Stomach (tissue), 4 donors: ENCODE data around the gene EGFL8.

Experiments used
- POLR2A ChIP-seq, 4 donors: fragments of 450-650 bp; IDR thresholded peaks; one replicate each; pipeline ENCODE4 v1.6.1; 2016; ENCODE audit warnings: antibody characterized with exemption in 4 of 4, control low read depth in 2 of 4, mild to moderate bottlenecking in 1 of 4, moderate library complexity in 1 of 4
- POLR2AphosphoS5 ChIP-seq, 3 donors: sonication (generic); formaldehyde crosslinking; IDR thresholded peaks; one replicate each; pipeline ENCODE4 v1.6.1; 2016; ENCODE audit warnings: antibody characterized with exemption in 3 of 3
- TF ChIP-seq, protein P1 (sequence below), 7 experiments: fragments of 450-650 bp in 4 of 7; fragments of 200-600 bp in 3 of 7; sonication (generic) in 3 of 7; IDR thresholded peaks; one replicate each; pipeline ENCODE4 v1.5.1; 2016 to 2019; ENCODE audit warnings: antibody characterized with exemption in 7 of 7, control low read depth in 2 of 7, mild to moderate bottlenecking in 1 of 7

DNA sequence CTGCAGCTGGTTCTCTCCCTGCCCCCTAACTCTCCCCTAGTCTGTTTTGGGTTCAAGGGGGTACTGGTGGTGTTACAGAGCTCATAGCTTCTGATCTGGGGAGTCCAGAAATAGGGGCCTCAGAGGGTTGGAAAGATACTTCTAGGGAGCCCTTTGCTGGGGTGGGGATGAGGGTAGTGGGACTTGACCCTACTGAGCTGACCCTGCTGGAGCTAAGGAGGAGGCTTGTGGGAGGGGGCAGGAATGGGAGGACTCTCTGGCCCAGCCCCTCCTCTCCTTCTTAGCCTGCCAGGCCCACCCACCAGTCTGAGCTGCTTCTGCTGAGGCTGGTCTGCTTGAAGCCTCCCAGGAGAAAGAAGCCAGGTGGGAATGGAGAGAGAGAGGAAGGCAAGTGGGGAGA is at the start of gene EGFL8:
- TF ChIP-seq, protein P1, sequence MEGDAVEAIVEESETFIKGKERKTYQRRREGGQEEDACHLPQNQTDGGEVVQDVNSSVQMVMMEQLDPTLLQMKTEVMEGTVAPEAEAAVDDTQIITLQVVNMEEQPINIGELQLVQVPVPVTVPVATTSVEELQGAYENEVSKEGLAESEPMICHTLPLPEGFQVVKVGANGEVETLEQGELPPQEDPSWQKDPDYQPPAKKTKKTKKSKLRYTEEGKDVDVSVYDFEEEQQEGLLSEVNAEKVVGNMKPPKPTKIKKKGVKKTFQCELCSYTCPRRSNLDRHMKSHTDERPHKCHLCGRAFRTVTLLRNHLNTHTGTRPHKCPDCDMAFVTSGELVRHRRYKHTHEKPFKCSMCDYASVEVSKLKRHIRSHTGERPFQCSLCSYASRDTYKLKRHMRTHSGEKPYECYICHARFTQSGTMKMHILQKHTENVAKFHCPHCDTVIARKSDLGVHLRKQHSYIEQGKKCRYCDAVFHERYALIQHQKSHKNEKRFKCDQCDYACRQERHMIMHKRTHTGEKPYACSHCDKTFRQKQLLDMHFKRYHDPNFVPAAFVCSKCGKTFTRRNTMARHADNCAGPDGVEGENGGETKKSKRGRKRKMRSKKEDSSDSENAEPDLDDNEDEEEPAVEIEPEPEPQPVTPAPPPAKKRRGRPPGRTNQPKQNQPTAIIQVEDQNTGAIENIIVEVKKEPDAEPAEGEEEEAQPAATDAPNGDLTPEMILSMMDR (IDR thresholded peaks at IDR 0.05), result no peak
- TF ChIP-seq POLR2AphosphoS5 (IDR thresholded peaks at IDR 0.05), result no peak
- TF ChIP-seq POLR2A (IDR thresholded peaks at IDR 0.05), result no peak
